Suppressor macrophage treated with lipopolysaccharide for 4 hours (primary cell): ENCODE data around the gene CYP2E1.
"Not testable (repeated sequence)": the region's sequence is repeated elsewhere in the genome, so short reads cannot be mapped to it uniquely, and the experiment has no call there.

Experiments
- DNase-seq: peaks from one replicate; pipeline ENCODE4 v3.0.0-alpha.2; 2020

Gene CYP2E1

GRCh38 chr10:133577037-133577436 lies 49.9 kb downstream of the CYP2E1 start:
- not testable (repeated sequence) for DNase-seq
